Endothelial cell of umbilical vein (primary cell): ENCODE results near the gene MAML2. TPM values are rescaled to one million over a fixed set of nuclear protein-coding genes. Genes with fewer than 3 reads are reported as not detected.

ENCODE experiments used
- BruUV-seq: library from RNA; stranded (reverse); fragments of 400-500 nt; replicated peaks from 2 replicates; lab custom pipeline; 2021; lab: Mats Ljungman, UMichigan
- CTCF ChIA-PET: fragments of 300-600, 350-600 bp; sonication (Branson Sonifier 250); formaldehyde crosslinking; loops from one replicate; lab custom pipeline; 2021; ENCODE audit warnings: antibody characterized with exemption, inconsistent platforms; lab: Charles Lee
- POLR2A ChIA-PET: fragments of 300-600, 350-600 bp; sonication (Branson Sonifier 250); formaldehyde crosslinking; loops from one replicate; lab custom pipeline; 2021; ENCODE audit warnings: antibody characterized with exemption, inconsistent platforms; lab: Charles Lee
- DNase-seq: peaks from one replicate; pipeline ENCODE4 v3.0.0-alpha.2; 2011; ENCODE audit warnings: low read depth, low spot score
- FAIRE-seq: peaks from 2 replicates; lab custom pipeline; 2011; peaks lifted over from hg19 to GRCh38; lab: Jason Lieb, UNC
- H2AFZ ChIP-seq: 2 replicates; pipeline ENCODE4 v1.6.0; 2012; ENCODE audit warnings: low read depth, low read length, control low read depth, inconsistent platforms
- H3K27ac ChIP-seq: 2 replicates; pipeline ENCODE4 v1.5.1; 2011; ENCODE audit warnings: low read depth, mild to moderate bottlenecking, control low read depth, low read length, moderate library complexity; ENCODE audit not compliant: insufficient read depth
- H3K27me3 ChIP-seq, 2 experiments: 2 replicates each; pipeline versions ENCODE4 v1.6.0 to v1.6.1; 2011; ENCODE audit warnings: low read length in 2 of 2, mixed read lengths in 1 of 2; ENCODE audit not compliant: control insufficient read depth in 2 of 2, insufficient read depth in 2 of 2
- H3K36me3 ChIP-seq, 2 experiments: 2 replicates in 1 of 2; 3 replicates in 1 of 2; pipeline ENCODE4 v1.5.1; 2011; ENCODE audit warnings: low read length in 2 of 2, mild to moderate bottlenecking in 1 of 2, moderate library complexity in 1 of 2; ENCODE audit not compliant: control insufficient read depth in 2 of 2, insufficient read depth in 2 of 2; ENCODE audit errors: extremely low read depth in 1 of 2
- H3K4me1 ChIP-seq: 3 replicates; pipeline ENCODE4 v1.5.1; 2011; ENCODE audit warnings: mild to moderate bottlenecking, low read length; ENCODE audit not compliant: control insufficient read depth, insufficient read depth; ENCODE audit errors: extremely low read depth
- H3K4me2 ChIP-seq: 2 replicates; pipeline ENCODE4 v1.6.1; 2011; ENCODE audit warnings: low read length, control low read depth, mixed read lengths; ENCODE audit not compliant: insufficient read depth
- H3K4me3 ChIP-seq, 3 experiments: fragments of 200-600 bp in 1 of 3; sonication (generic), shearing (Covaris generic) in 1 of 3; replicated peaks in 1 of 3; 2 replicates each; pipeline ENCODE4 v1.5.1; 2011 to 2016; ENCODE audit warnings: control low read depth in 3 of 3, low read length in 3 of 3, mild to moderate bottlenecking in 2 of 3, inconsistent platforms in 1 of 3, low read depth in 1 of 3, moderate library complexity in 1 of 3; ENCODE audit not compliant: insufficient read depth in 1 of 3
- H3K79me2 ChIP-seq: 2 replicates; pipeline ENCODE4 v1.6.0; 2012; ENCODE audit warnings: low read length, inconsistent platforms; ENCODE audit not compliant: control insufficient read depth, insufficient read depth
- H3K9ac ChIP-seq: replicated peaks from 2 replicates; pipeline ENCODE3; 2011; ENCODE audit warnings: low read length, control low read depth; ENCODE audit not compliant: insufficient read depth; ENCODE audit errors: extremely low read depth
- H3K9me1 ChIP-seq: replicated peaks from 3 replicates; pipeline ENCODE4 v1.6.0; 2011; ENCODE audit warnings: mild to moderate bottlenecking, low read length; ENCODE audit not compliant: control insufficient read depth, insufficient read depth; ENCODE audit errors: extremely low read depth
- H3K9me3 ChIP-seq: replicated peaks from 2 replicates; pipeline ENCODE4 v1.5.1; 2012; ENCODE audit warnings: low read length, inconsistent platforms; ENCODE audit not compliant: control insufficient read depth, insufficient read depth
- H4K20me1 ChIP-seq: replicated peaks from 2 replicates; pipeline ENCODE3; 2011; ENCODE audit warnings: mild to moderate bottlenecking, low read length; ENCODE audit not compliant: control insufficient read depth, insufficient read depth; ENCODE audit errors: extremely low read depth
- CTCF ChIP-seq, 2 donors: IDR thresholded peaks; 1 replicate in 1 of 2; 2 replicates in 1 of 2; pipeline ENCODE4 v1.5.1; 2011; ENCODE audit warnings: low read length in 2 of 2, mild to moderate bottlenecking in 2 of 2, moderate library complexity in 2 of 2, control low read depth in 1 of 2, inconsistent platforms in 1 of 2, low read depth in 1 of 2; ENCODE audit not compliant: insufficient read depth in 1 of 2; ENCODE audit errors: extremely low read depth in 1 of 2
- EZH2 ChIP-seq: IDR thresholded peaks from 2 replicates; pipeline ENCODE4 v1.6.1; 2012; ENCODE audit warnings: borderline replicate concordance, low read depth, mild to moderate bottlenecking, moderate library complexity, low read length, inconsistent platforms; ENCODE audit not compliant: severe bottlenecking
- FOS ChIP-seq: IDR thresholded peaks from 2 replicates; pipeline ENCODE4 v1.6.1; 2011; ENCODE audit warnings: mild to moderate bottlenecking, low read length, moderate library complexity, borderline replicate concordance; ENCODE audit not compliant: insufficient read depth
- GATA2 ChIP-seq: IDR thresholded peaks from 2 replicates; pipeline ENCODE4 v1.7.0; 2011; ENCODE audit warnings: low read depth, mild to moderate bottlenecking, moderate library complexity, mixed read lengths, low read length; ENCODE audit not compliant: insufficient read length, insufficient read depth
- JUN ChIP-seq: IDR thresholded peaks from 2 replicates; pipeline ENCODE4 v1.6.1; 2011; ENCODE audit warnings: borderline replicate concordance, low read depth; ENCODE audit not compliant: insufficient read length, insufficient read depth
- MAX ChIP-seq: IDR thresholded peaks from 2 replicates; pipeline ENCODE4 v1.6.1; 2011; ENCODE audit not compliant: insufficient read depth, insufficient read length
- MYC ChIP-seq: IDR thresholded peaks from one replicate; pipeline ENCODE4 v1.6.1; 2011; ENCODE audit warnings: mild to moderate bottlenecking, low read depth, low read length
- POLR2A ChIP-seq: IDR thresholded peaks from 2 replicates; pipeline ENCODE4 v1.6.1; 2012; ENCODE audit warnings: low read depth, mild to moderate bottlenecking, control low read depth, low read length
- POLR2AphosphoS5 ChIP-seq: IDR thresholded peaks from 2 replicates; pipeline ENCODE4 v1.6.1; 2012; ENCODE audit warnings: low read depth, mild to moderate bottlenecking, control low read depth, low read length, moderate library complexity; ENCODE audit not compliant: insufficient read depth
- dilution Hi-C: fragments of 300-500 bp; cut with MboI; formaldehyde crosslinking; loops from one replicate; pipeline ENCODE4 v1.15.0; 2019; ENCODE audit warnings: low sequenced_read_pairs; ENCODE audit not compliant: extremely low pct_ligation_motif_present
- intact Hi-C: fragments of 100-400 bp; cut with micrococcal nuclease; formaldehyde crosslinking; loops from one replicate; pipeline ENCODE4 v1.10.0; 2022
- polyA plus RNA-seq, 4 experiments: library from polyadenylated mRNA; depleted of rRNA in 3 of 4; stranded (reverse) in 3 of 4; unstranded in 1 of 4; fragments of >200 nt; gene quantifications; 2 replicates each; pipeline versions ENCODE4 v1.2.1 to v1.2.3, GENCODE V29; 2011 to 2012; ENCODE audit warnings: missing spikeins in 1 of 4
- total RNA-seq: library from RNA; stranded (reverse); gene quantifications from 2 replicates; pipeline ENCODE4 v1.2.3, GENCODE V29; 2021

MAML2 gene
- total and polyA plus RNA-seq, 2 donors (not counting 3 experiments of a cell fraction or from before 2014, with no cell fraction given): 12.4 to 16.8 TPM

- Histone ChIP-seq H3K27ac (no peak overlapping the region), H3K27me3 (no peaks in the 10 kb centered on the region), H3K4me1 (no peaks in the 10 kb centered on the region), H2AFZ (no peak overlapping the region), H3K79me2 (no peaks in the 10 kb centered on the region), H3K4me3 (no peak overlapping the region), H3K9ac (no peak overlapping the region), H3K9me3 (no peaks in the 10 kb centered on the region), H4K20me1 (no peaks in the 10 kb centered on the region), H3K9me1 (no peaks in the 10 kb centered on the region), H3K36me3 (no peaks in the 10 kb centered on the region), H3K4me2 (no peak overlapping the region)
- ChIA-PET CTCF (no interaction called here), POLR2A (no interaction called here)
- BruUV-seq: no TSS peak
- TF ChIP-seq FOS (no peak), MYC (no peak), CTCF (IDR thresholded peaks at IDR 0.05; ENCODE audit: extremely low read depth in 1 of 2, insufficient read depth in 1 of 2, low read depth in 1 of 2, low read length in 2 of 2) (no peak), JUN (no peak), POLR2AphosphoS5 (no peak), POLR2A (no peak), MAX (no peak), EZH2 (no peak), GATA2 (no peak)
- intact Hi-C loops (no loop called here), dilution Hi-C loops (no loop called here)
- DNase-seq (no peak), FAIRE-seq (no peak)
Observed at GRCh38 chr11:96038046-96038445, 304.9 kb downstream of the MAML2 start.
